Measurements from ENCODE around the gene DCLK1. TPM values are rescaled to one million over a fixed set of nuclear protein-coding genes. Genes with fewer than 3 reads are reported as not detected.

DCLK1 gene
- total and polyA plus RNA-seq, 12 donors, result 0.68 to 22.6 (median 2.3) TPM

DNA sequence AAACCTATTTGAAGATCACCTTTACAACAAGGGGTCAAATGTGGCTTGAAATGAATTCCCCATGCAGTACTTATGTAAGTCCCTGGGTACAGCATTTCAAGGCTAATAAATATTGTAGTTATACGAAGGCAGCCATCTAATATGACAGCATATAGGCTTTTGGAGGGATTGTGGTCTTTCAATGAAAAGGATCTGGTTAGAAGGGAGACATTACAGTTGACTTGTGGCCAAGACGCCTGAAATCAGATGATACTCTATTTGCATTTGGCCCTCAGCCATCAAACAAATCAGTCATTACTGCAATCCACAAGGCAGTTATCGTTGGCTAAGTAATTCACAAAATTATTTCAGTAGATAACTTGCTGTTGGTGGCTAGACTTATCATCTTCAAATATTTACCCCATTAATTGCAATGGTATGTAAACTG, 242.7 kb downstream of the DCLK1 start:
- H3K4me1 ChIP-seq (replicated peaks in 1 of 2), result peaks cover 0 to 5% of the 10 kb centered on the region in 2 donors
- intact Hi-C loops (cut with DNase I), result no loop called here
- TF ChIP-seq, protein P1, sequence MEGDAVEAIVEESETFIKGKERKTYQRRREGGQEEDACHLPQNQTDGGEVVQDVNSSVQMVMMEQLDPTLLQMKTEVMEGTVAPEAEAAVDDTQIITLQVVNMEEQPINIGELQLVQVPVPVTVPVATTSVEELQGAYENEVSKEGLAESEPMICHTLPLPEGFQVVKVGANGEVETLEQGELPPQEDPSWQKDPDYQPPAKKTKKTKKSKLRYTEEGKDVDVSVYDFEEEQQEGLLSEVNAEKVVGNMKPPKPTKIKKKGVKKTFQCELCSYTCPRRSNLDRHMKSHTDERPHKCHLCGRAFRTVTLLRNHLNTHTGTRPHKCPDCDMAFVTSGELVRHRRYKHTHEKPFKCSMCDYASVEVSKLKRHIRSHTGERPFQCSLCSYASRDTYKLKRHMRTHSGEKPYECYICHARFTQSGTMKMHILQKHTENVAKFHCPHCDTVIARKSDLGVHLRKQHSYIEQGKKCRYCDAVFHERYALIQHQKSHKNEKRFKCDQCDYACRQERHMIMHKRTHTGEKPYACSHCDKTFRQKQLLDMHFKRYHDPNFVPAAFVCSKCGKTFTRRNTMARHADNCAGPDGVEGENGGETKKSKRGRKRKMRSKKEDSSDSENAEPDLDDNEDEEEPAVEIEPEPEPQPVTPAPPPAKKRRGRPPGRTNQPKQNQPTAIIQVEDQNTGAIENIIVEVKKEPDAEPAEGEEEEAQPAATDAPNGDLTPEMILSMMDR (IDR thresholded peaks at IDR 0.05), result no peak
- no peak for TF ChIP-seq POLR2A (IDR thresholded peaks at IDR 0.05)
- no peak overlapping the region for H3K27ac ChIP-seq
- no peaks in the 10 kb centered on the region for H3K9me3 ChIP-seq (replicated peaks in 1 of 3)
- no peak overlapping the region for H3K4me3 ChIP-seq
- DNase-seq, result peak in 1 of 7 donors; percentile 7
- no peaks in the 10 kb centered on the region for H3K27me3 ChIP-seq
- no peaks in the 10 kb centered on the region for H3K36me3 ChIP-seq (replicated peaks in 1 of 2)
- 41 to 55% (median 47%) methylated on average over 3 of the region's 3 CpGs for whole genome bisulfite sequencing, 4 donors

DNA sequence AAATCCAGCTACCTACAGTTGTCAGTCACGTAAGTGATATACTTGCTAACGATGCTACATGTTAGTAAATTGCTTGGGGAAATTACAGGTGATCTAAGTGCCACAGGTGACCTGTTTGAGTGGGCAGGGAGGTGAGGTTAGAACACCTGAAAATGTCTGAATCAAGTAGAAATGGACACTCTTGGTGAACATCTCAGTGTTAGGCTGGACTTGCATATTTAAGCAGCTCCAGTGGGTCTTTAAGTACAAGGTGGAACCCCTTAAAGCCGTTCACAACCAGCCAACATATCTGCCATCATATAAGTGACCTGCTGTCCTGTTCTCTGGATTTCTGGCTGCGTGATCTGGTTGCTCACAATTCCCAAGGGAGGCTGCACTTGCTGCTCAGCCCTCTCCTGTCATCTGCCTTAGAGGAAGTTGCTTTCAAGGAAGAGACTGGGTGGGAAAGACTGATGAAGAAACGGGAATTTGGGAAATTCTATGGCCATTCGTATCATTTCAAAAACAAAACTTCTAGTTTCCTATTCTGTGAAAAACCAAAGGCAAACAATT, 244.0 kb downstream of the DCLK1 start:
- Histone ChIP-seq H3K4me3 (no peak overlapping the region), H3K27me3 (no peaks in the 10 kb centered on the region), H3K27ac (no peak overlapping the region), H3K9me3 (replicated peaks in 1 of 3) (no peaks in the 10 kb centered on the region), H3K36me3 (replicated peaks in 1 of 2) (no peaks in the 10 kb centered on the region), H3K4me1 (replicated peaks in 1 of 2) (peaks cover 0 to 5% of the 10 kb centered on the region in 2 donors)
- intact Hi-C loops (cut with DNase I), result no loop called here
- WGBS, 4 donors, result 74 to 76% (median 75%) methylated on average over 6 of the region's 6 CpGs
- no peak for DNase-seq
- TF ChIP-seq, protein P1 (IDR thresholded peaks at IDR 0.05), result no peak
- no peak for TF ChIP-seq POLR2A (IDR thresholded peaks at IDR 0.05)

DNA sequence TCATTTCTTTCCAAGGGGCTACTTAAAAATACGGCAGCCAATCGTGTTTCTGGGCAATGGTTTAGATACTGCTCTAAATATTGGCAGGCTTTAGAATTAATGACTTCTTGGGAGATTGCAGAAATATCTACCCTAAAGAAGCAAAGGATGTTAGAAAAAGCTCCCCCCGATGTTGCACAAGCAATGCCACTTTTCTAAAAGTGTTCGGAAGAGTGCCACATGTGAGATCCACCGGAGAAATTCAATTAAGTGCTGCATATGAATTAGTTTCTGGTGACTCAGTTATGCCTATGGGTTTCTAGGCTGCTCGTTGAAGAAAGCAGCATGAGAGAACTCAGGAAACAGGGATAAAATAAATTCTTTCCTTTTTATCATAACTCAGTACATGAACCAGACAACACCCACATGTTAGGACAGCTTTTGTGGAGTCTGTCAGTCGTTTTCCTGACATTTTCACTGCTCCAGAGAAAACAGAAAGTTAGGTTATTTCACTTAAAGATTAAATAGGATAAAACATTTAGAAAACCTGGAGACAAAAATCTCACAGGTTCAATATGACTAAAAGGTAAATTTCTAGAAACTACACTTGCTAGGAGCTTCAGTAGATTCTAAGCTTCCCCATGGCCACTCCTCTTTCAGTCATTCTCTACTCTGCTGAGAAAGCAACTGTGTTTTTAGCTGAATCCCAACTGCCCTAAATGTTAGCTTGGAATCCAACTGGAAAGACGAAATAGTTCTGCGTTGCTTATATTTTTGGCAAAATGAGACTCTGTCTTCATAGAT, 244.7 kb downstream of the DCLK1 start:
- no peak overlapping the region for H3K4me3 ChIP-seq
- TF ChIP-seq, protein P1 (IDR thresholded peaks at IDR 0.05), result no peak
- TF ChIP-seq POLR2A (IDR thresholded peaks at IDR 0.05), result no peak
- 74 to 75% (median 74%) methylated on average over 9 of the region's 9 CpGs for WGBS, 4 donors
- DNase-seq, result no peak
- no peak overlapping the region for H3K27ac ChIP-seq
- intact Hi-C loops (cut with DNase I), result no loop called here
- H3K9me3 ChIP-seq (replicated peaks in 1 of 3), result no peaks in the 10 kb centered on the region
- no peaks in the 10 kb centered on the region for H3K36me3 ChIP-seq (replicated peaks in 1 of 2)
- H3K27me3 ChIP-seq, result no peaks in the 10 kb centered on the region
- peaks cover 0 to 5% of the 10 kb centered on the region in 2 donors for H3K4me1 ChIP-seq (replicated peaks in 1 of 2)

DNA sequence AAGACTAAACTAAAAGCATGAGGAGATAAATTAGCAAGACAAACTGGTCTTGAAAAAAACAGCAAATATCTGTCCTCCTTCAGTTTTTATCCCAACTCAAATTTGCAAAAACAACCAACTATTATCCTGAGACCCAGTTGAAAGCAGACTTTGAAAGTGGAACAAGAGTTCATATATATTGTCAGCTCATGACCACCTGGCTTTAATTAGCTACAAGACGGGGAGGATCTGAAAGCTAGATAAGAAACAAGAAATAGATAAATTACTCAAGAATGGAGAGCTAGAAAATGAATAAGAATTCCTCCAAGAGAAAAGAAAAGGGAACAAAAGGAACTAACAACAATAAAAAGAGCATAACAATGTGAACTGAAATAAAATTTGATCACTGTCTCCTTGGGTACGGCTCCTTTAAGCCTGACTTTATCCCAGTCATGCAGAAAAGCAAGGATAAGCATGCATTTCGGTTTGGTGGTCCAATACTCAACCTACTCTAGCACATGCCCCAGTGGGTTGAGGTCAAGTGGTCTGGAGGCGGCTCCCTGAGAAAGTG, 246.9 kb downstream of the DCLK1 start:
- intact Hi-C loops (cut with DNase I), result no loop called here
- no peak overlapping the region for H3K4me3 ChIP-seq
- peaks cover 0 to 5% of the 10 kb centered on the region in 2 donors for H3K4me1 ChIP-seq (replicated peaks in 1 of 2)
- no peak overlapping the region for H3K27ac ChIP-seq
- H3K27me3 ChIP-seq, result no peaks in the 10 kb centered on the region
- DNase-seq, result no peak
- no peaks in the 10 kb centered on the region for H3K36me3 ChIP-seq (replicated peaks in 1 of 2)
- WGBS, 4 donors, result 75 to 80% (median 78%) methylated on average over 4 of the region's 4 CpGs
- TF ChIP-seq, protein P1 (IDR thresholded peaks at IDR 0.05), result no peak
- TF ChIP-seq POLR2A (IDR thresholded peaks at IDR 0.05), result no peak
- no peaks in the 10 kb centered on the region for H3K9me3 ChIP-seq (replicated peaks in 1 of 3)

All from adrenal gland (tissue), 12 donors.